GM23338 (cell line): ENCODE measurements around the gene ALPP. TPM values are rescaled to one million over a fixed set of nuclear protein-coding genes. Genes with fewer than 3 reads are reported as not detected.

Experiments
- ATAC-seq: fragments of 200-7000 bp; cut with Tn5 transposase; 3 replicates; pipeline ENCODE4 v1.9.1; 2020
- DNase-seq: peaks from one replicate; pipeline ENCODE4 v3.0.0-alpha.2; 2015; ENCODE audit warnings: low spot score
- H2AFZ ChIP-seq: fragments of 200-600 bp; sonication (generic); 2 replicates; pipeline ENCODE4 v1.8.0; 2016; ENCODE audit warnings: antibody characterized with exemption, mild to moderate bottlenecking, moderate library complexity
- H3F3A ChIP-seq: fragments of 200-600 bp; sonication (generic); replicated peaks from 2 replicates; pipeline ENCODE4 v1.8.0; 2017; ENCODE audit warnings: antibody characterized with exemption, mixed run types, low read depth
- H3K27ac ChIP-seq: fragments of 200-600 bp; sonication (generic); 2 replicates; pipeline ENCODE4 v1.6.1; 2016; ENCODE audit warnings: low read depth
- H3K27me3 ChIP-seq: fragments of 200-600 bp; sonication (generic); 2 replicates; pipeline ENCODE4 v1.8.0; 2016; ENCODE audit warnings: mild to moderate bottlenecking, mixed run types, moderate library complexity; ENCODE audit not compliant: insufficient read depth
- H3K36me3 ChIP-seq: fragments of 200-600 bp; sonication (generic); 2 replicates; pipeline ENCODE4 v1.8.0; 2016; ENCODE audit warnings: mild to moderate bottlenecking; ENCODE audit not compliant: insufficient read depth
- H3K4me1 ChIP-seq: fragments of 200-600 bp; sonication (generic); 2 replicates; pipeline ENCODE4 v1.8.0; 2016; ENCODE audit warnings: mild to moderate bottlenecking, moderate library complexity; ENCODE audit not compliant: insufficient read depth
- H3K4me2 ChIP-seq: fragments of 200-600 bp; sonication (generic); 2 replicates; pipeline ENCODE4 v1.7.1; 2017; ENCODE audit warnings: mixed run types
- H3K4me3 ChIP-seq: fragments of 200-600 bp; sonication (generic); 2 replicates; pipeline ENCODE4 v1.6.1; 2016; ENCODE audit warnings: mixed run types
- H3K79me2 ChIP-seq: fragments of 200-600 bp; sonication (generic); replicated peaks from 2 replicates; pipeline ENCODE4 v1.8.0; 2017; ENCODE audit warnings: mild to moderate bottlenecking; ENCODE audit not compliant: insufficient read depth
- H3K9me2 ChIP-seq: fragments of 200-600 bp; sonication (generic); 2 replicates; pipeline ENCODE4 v1.8.0; 2017; ENCODE audit not compliant: insufficient read depth
- H4K20me1 ChIP-seq: fragments of 200-600 bp; sonication (generic); replicated peaks from 2 replicates; pipeline ENCODE4 v1.8.0; 2017; ENCODE audit warnings: mild to moderate bottlenecking; ENCODE audit not compliant: insufficient read depth
- H3K27ac Mint-ChIP-seq: 2 replicates; pipeline ENCODE4 v1.8.0; 2020; ENCODE audit warnings: inconsistent platforms, mild to moderate bottlenecking, moderate library complexity, mixed read lengths
- H3K27me3 Mint-ChIP-seq: 3 replicates; pipeline ENCODE4 v1.8.0; 2022; ENCODE audit warnings: low read depth, mild to moderate bottlenecking, moderate library complexity, mixed read lengths, inconsistent platforms; ENCODE audit not compliant: insufficient read depth, poor library complexity
- H3K36me3 Mint-ChIP-seq: 3 replicates; pipeline ENCODE4 v1.8.0; 2021; ENCODE audit warnings: low read depth, mild to moderate bottlenecking, inconsistent platforms, moderate library complexity, mixed read lengths
- H3K4me1 Mint-ChIP-seq: 3 replicates; pipeline ENCODE4 v1.8.0; 2020; ENCODE audit warnings: mild to moderate bottlenecking, inconsistent platforms, mixed read lengths
- H3K4me3 Mint-ChIP-seq: 3 replicates; pipeline ENCODE4 v1.8.0; 2021; ENCODE audit warnings: moderate library complexity, mild to moderate bottlenecking, inconsistent platforms, mixed read lengths
- H3K9me3 Mint-ChIP-seq: 3 replicates; pipeline ENCODE4 v1.8.0; 2020; ENCODE audit warnings: moderate library complexity, mild to moderate bottlenecking, inconsistent platforms, mixed read lengths
- CREB1 ChIP-seq: fragments of 250-450 bp; sonication (Bioruptor Pico); IDR thresholded peaks from 2 replicates; pipeline ENCODE4 v1.5.0; 2020; ENCODE audit warnings: low read depth, mild to moderate bottlenecking, moderate library complexity
- EZH2 ChIP-seq: fragments of 200-600 bp; sonication (generic); IDR thresholded peaks from one replicate; pipeline ENCODE4 v1.8.0; 2017; ENCODE audit warnings: antibody characterized with exemption, mild to moderate bottlenecking, low read depth; ENCODE audit not compliant: unreplicated experiment
- EZH2phosphoT487 ChIP-seq: fragments of 200-600 bp; sonication (generic); IDR thresholded peaks from one replicate; pipeline ENCODE4 v1.8.1; 2018; ENCODE audit warnings: antibody characterized with exemption; ENCODE audit not compliant: unreplicated experiment
- JUNB ChIP-seq: IDR thresholded peaks from one replicate; pipeline ENCODE4 v1.6.1; 2016; ENCODE audit warnings: antibody characterized with exemption; ENCODE audit not compliant: unreplicated experiment
- NANOG ChIP-seq: IDR thresholded peaks from 2 replicates; pipeline ENCODE4 v1.6.1; 2016; ENCODE audit warnings: antibody characterized with exemption, borderline replicate concordance
- POLR2AphosphoS5 ChIP-seq: IDR thresholded peaks from 2 replicates; pipeline ENCODE4 v1.6.1; 2016; ENCODE audit warnings: antibody characterized with exemption, low read depth
- REST ChIP-seq: IDR thresholded peaks from one replicate; pipeline ENCODE4 v1.6.1; 2018; ENCODE audit warnings: antibody characterized with exemption; ENCODE audit not compliant: unreplicated experiment
- STAT1 ChIP-seq: IDR thresholded peaks from one replicate; pipeline ENCODE4 v1.6.1; 2016; ENCODE audit warnings: antibody characterized with exemption; ENCODE audit not compliant: unreplicated experiment
- ZNF114 ChIP-seq: fragments of 250-450 bp; sonication (Bioruptor Pico); IDR thresholded peaks from 2 replicates; pipeline ENCODE4 v1.5.0; 2020; ENCODE audit warnings: mild to moderate bottlenecking, moderate library complexity
- ZNF331 ChIP-seq: fragments of 250-450 bp; sonication (Bioruptor Pico); IDR thresholded peaks from 2 replicates; pipeline ENCODE4 v1.5.0; 2020; ENCODE audit warnings: low read depth, mild to moderate bottlenecking, moderate library complexity
- polyA plus RNA-seq: library from polyadenylated mRNA; unstranded; fragments of >200 nt; fragmentation: Nextera tagmentation; extraction: Ambion mirVana; gene quantifications from 2 replicates; pipeline ENCODE4 v1.2.1, GENCODE V29; 2016
- total RNA-seq: library from RNA; depleted of rRNA; stranded (reverse); fragments of >200 nt; shearing (Covaris generic); gene quantifications from 2 replicates; pipeline ENCODE4 v1.2.3, GENCODE V29; 2014
- TF ChIP-seq, protein P1 (sequence below), 2 experiments: fragments of 200-600 bp in 1 of 2; sonication (generic) in 1 of 2; conservative IDR thresholded peaks; 2 replicates each; pipeline versions ENCODE4 v1.5.1 to v1.6.1; 2016 to 2017; ENCODE audit warnings: antibody characterized with exemption in 2 of 2, low read depth in 2 of 2, mild to moderate bottlenecking in 2 of 2, moderate library complexity in 1 of 2
- TF ChIP-seq, protein P2 (sequence below): IDR thresholded peaks from 2 replicates; pipeline ENCODE4 v1.6.1; 2016; ENCODE audit warnings: antibody characterized with exemption
- TF ChIP-seq, protein P3 (sequence below): fragments of 250-450 bp; sonication (Bioruptor Pico); IDR thresholded peaks from 2 replicates; pipeline ENCODE4 v1.5.0; 2020; ENCODE audit warnings: mild to moderate bottlenecking, moderate library complexity

Gene ALPP
- total and polyA plus RNA-seq, 2 experiments from 2014 or later: 0.28 TPM; not detected in 1

- no peak overlapping the region for H3K4me3 Mint-ChIP-seq
- no peak overlapping the region for H3K4me2 ChIP-seq
- no peak for ATAC-seq
- peaks cover 47% of the 10 kb centered on the region for H3K27me3 ChIP-seq
- H3K27me3 Mint-ChIP-seq: peaks cover 45% of the 10 kb centered on the region
- no peak overlapping the region for H3K27ac ChIP-seq
- H3K9me2 ChIP-seq: no peaks in the 10 kb centered on the region
- no peaks in the 10 kb centered on the region; the same call in 1 of the 3 replicates for H3K36me3 Mint-ChIP-seq
- no peak for DNase-seq
- TF ChIP-seq, protein P1, sequence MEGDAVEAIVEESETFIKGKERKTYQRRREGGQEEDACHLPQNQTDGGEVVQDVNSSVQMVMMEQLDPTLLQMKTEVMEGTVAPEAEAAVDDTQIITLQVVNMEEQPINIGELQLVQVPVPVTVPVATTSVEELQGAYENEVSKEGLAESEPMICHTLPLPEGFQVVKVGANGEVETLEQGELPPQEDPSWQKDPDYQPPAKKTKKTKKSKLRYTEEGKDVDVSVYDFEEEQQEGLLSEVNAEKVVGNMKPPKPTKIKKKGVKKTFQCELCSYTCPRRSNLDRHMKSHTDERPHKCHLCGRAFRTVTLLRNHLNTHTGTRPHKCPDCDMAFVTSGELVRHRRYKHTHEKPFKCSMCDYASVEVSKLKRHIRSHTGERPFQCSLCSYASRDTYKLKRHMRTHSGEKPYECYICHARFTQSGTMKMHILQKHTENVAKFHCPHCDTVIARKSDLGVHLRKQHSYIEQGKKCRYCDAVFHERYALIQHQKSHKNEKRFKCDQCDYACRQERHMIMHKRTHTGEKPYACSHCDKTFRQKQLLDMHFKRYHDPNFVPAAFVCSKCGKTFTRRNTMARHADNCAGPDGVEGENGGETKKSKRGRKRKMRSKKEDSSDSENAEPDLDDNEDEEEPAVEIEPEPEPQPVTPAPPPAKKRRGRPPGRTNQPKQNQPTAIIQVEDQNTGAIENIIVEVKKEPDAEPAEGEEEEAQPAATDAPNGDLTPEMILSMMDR (conservative IDR thresholded peaks at IDR 0.05; ENCODE audit: low read depth in 2 of 2): no peak
- TF ChIP-seq NANOG: no peak
- TF ChIP-seq JUNB: no peak
- no peak for TF ChIP-seq EZH2
- TF ChIP-seq, protein P2, sequence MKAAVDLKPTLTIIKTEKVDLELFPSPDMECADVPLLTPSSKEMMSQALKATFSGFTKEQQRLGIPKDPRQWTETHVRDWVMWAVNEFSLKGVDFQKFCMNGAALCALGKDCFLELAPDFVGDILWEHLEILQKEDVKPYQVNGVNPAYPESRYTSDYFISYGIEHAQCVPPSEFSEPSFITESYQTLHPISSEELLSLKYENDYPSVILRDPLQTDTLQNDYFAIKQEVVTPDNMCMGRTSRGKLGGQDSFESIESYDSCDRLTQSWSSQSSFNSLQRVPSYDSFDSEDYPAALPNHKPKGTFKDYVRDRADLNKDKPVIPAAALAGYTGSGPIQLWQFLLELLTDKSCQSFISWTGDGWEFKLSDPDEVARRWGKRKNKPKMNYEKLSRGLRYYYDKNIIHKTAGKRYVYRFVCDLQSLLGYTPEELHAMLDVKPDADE: no peak
- TF ChIP-seq STAT1: no peak
- TF ChIP-seq REST: no peak
- no peak for TF ChIP-seq POLR2AphosphoS5
- no peak for TF ChIP-seq EZH2phosphoT487
- no peak for TF ChIP-seq ZNF114 (CRISPR knock-in tag)
- no peak for TF ChIP-seq CREB1 (CRISPR knock-in tag)
- no peak for TF ChIP-seq ZNF331
- TF ChIP-seq, protein P3, sequence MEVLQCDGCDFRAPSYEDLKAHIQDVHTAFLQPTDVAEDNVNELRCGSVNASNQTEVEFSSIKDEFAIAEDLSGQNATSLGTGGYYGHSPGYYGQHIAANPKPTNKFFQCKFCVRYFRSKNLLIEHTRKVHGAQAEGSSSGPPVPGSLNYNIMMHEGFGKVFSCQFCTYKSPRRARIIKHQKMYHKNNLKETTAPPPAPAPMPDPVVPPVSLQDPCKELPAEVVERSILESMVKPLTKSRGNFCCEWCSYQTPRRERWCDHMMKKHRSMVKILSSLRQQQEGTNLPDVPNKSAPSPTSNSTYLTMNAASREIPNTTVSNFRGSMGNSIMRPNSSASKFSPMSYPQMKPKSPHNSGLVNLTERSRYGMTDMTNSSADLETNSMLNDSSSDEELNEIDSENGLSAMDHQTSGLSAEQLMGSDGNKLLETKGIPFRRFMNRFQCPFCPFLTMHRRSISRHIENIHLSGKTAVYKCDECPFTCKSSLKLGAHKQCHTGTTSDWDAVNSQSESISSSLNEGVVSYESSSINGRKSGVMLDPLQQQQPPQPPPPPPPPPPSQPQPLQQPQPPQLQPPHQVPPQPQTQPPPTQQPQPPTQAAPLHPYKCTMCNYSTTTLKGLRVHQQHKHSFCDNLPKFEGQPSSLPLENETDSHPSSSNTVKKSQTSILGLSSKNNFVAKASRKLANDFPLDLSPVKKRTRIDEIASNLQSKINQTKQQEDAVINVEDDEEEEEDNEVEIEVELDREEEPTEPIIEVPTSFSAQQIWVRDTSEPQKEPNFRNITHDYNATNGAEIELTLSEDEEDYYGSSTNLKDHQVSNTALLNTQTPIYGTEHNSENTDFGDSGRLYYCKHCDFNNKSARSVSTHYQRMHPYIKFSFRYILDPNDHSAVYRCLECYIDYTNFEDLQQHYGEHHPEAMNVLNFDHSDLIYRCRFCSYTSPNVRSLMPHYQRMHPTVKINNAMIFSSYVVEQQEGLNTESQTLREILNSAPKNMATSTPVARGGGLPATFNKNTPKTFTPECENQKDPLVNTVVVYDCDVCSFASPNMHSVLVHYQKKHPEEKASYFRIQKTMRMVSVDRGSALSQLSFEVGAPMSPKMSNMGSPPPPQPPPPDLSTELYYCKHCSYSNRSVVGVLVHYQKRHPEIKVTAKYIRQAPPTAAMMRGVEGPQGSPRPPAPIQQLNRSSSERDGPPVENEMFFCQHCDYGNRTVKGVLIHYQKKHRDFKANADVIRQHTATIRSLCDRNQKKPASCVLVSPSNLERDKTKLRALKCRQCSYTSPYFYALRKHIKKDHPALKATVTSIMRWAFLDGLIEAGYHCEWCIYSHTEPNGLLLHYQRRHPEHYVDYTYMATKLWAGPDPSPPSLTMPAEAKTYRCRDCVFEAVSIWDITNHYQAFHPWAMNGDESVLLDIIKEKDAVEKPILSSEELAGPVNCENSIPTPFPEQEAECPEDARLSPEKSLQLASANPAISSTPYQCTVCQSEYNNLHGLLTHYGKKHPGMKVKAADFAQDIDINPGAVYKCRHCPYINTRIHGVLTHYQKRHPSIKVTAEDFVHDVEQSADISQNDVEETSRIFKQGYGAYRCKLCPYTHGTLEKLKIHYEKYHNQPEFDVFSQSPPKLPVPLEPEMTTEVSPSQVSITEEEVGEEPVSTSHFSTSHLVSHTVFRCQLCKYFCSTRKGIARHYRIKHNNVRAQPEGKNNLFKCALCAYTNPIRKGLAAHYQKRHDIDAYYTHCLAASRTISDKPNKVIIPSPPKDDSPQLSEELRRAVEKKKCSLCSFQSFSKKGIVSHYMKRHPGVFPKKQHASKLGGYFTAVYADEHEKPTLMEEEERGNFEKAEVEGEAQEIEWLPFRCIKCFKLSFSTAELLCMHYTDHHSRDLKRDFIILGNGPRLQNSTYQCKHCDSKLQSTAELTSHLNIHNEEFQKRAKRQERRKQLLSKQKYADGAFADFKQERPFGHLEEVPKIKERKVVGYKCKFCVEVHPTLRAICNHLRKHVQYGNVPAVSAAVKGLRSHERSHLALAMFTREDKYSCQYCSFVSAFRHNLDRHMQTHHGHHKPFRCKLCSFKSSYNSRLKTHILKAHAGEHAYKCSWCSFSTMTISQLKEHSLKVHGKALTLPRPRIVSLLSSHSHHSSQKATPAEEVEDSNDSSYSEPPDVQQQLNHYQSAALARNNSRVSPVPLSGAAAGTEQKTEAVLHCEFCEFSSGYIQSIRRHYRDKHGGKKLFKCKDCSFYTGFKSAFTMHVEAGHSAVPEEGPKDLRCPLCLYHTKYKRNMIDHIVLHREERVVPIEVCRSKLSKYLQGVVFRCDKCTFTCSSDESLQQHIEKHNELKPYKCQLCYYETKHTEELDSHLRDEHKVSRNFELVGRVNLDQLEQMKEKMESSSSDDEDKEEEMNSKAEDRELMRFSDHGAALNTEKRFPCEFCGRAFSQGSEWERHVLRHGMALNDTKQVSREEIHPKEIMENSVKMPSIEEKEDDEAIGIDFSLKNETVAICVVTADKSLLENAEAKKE: no peak
- no peak overlapping the region for H3K27ac Mint-ChIP-seq
- H3K4me1 Mint-ChIP-seq: peaks cover 17% of the 10 kb centered on the region
- H3K9me3 Mint-ChIP-seq: no peaks in the 10 kb centered on the region
- no peaks in the 10 kb centered on the region for H3K36me3 ChIP-seq
- no peak overlapping the region for H3K4me3 ChIP-seq
- H3K4me1 ChIP-seq: peaks cover 16% of the 10 kb centered on the region
- H3K79me2 ChIP-seq: no peaks in the 10 kb centered on the region
- H3F3A ChIP-seq: peaks cover 3% of the 10 kb centered on the region; the same call in 1 of the 2 replicates
- H2AFZ ChIP-seq: no peak overlapping the region
- H4K20me1 ChIP-seq: no peaks in the 10 kb centered on the region
Measured at GRCh38 chr2:232390661-232391060, 12.1 kb downstream of the ALPP start.
